Muscle of leg (tissue), 11 donors: ENCODE data around the gene CLEC4M. TPM values are rescaled to one million over a fixed set of nuclear protein-coding genes. Genes with fewer than 3 reads are reported as not detected.

ENCODE experiments used
- DNase-seq: peaks from one replicate; pipeline ENCODE4 v3.0.0; 2013
- H3K27ac ChIP-seq: one replicate; pipeline ENCODE4 v1.5.1; 2013; ENCODE audit warnings: mild to moderate bottlenecking, low read length, control low read depth
- H3K27me3 ChIP-seq: one replicate; pipeline ENCODE4 v1.6.1; 2013; ENCODE audit warnings: low read length; ENCODE audit not compliant: control insufficient read depth, insufficient read depth
- H3K36me3 ChIP-seq: one replicate; pipeline ENCODE4 v1.6.1; 2013; ENCODE audit warnings: low read length; ENCODE audit not compliant: control insufficient read depth, insufficient read depth
- H3K4me1 ChIP-seq: one replicate; pipeline ENCODE4 v1.6.1; 2013; ENCODE audit warnings: low read length; ENCODE audit not compliant: control insufficient read depth, insufficient read depth
- H3K4me3 ChIP-seq: one replicate; pipeline ENCODE4 v1.5.1; 2013; ENCODE audit warnings: low read length, control low read depth
- H3K9me3 ChIP-seq: replicated peaks from 2 replicates; pipeline ENCODE4 v1.6.1; 2013; ENCODE audit warnings: low read depth, low read length; ENCODE audit not compliant: control insufficient read depth
- WGBS: methylation state at CpG from one replicate; pipeline ENCODE4 v1.1.5; 2013; ENCODE audit warnings: missing lambda C conversion rate; ENCODE audit not compliant: insufficient coverage; 5-methylcytosine and 5-hydroxymethylcytosine counted together
- polyA plus RNA-seq, 8 donors: library from polyadenylated mRNA; unstranded; fragments of 120-200 nt; gene quantifications; one replicate each; pipeline versions ENCODE4 v1.2.1 to v1.2.3, GENCODE V29; 2013; ENCODE audit warnings: inconsistent platforms in 1 of 8, low replicate concordance in 1 of 8; ENCODE audit not compliant: insufficient read length in 8 of 8, insufficient read depth in 1 of 8
- total RNA-seq: library from RNA; stranded (reverse); fragments of 120-200 nt; gene quantifications from one replicate; pipeline ENCODE4 v1.2.4, GENCODE V29; 2013

The CLEC4M gene
- total and polyA plus RNA-seq, 9 donors = 0.12 TPM; not detected in 8

DNA sequence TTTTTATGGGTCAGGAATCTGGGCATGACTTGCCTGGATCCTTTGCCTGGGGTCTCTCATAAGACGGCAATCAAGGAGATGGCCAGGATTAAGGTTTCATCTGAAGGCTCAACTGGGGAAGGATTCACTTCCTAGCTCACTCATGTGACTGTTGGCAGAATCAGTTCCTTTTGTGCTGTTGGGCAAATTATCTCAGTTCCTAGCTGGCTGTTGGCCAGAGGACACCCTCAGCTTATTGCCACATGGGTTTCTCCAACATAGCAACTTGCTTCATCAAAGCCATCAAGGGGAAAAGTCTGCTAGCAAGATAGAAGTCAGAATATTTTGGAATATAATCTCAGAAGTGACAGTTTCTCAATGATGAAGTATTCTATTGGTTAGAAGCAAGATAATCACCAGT, 54.8 kb downstream of the CLEC4M start:
- H3K4me3 ChIP-seq = no peak overlapping the region
- no peak for DNase-seq
- H3K4me1 ChIP-seq = no peaks in the 10 kb centered on the region
- H3K27me3 ChIP-seq = peaks cover 4% of the 10 kb centered on the region
- H3K36me3 ChIP-seq = no peaks in the 10 kb centered on the region
- no peak overlapping the region for H3K27ac ChIP-seq
- H3K9me3 ChIP-seq = peaks cover 3% of the 10 kb centered on the region
- WGBS = 80% methylated on average over 1 of the region's 1 CpG

DNA sequence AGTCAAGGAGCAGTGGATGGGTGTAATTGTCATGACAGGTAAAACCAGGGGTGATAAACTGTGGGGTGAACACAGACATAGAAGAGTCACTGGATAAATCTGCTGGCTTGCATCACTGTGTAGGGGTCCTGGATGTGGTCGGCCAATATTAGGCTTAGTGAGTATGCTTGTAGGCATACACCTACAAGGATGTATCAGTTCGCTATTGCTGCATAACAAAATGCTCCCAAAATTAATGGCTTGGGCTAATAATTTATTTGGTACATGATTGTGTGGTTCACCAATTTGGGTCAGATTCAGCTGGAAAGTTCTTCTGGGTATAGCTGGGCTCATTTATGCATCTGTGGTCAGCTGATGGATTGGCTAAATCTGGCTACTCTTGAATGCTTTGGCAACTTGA, 55.8 kb downstream of the CLEC4M start:
- DNase-seq = no peak
- Histone ChIP-seq H3K4me3 (no peak overlapping the region), H3K9me3 (peaks cover 3% of the 10 kb centered on the region), H3K27me3 (peaks cover 4% of the 10 kb centered on the region), H3K36me3 (no peaks in the 10 kb centered on the region), H3K27ac (no peak overlapping the region), H3K4me1 (no peaks in the 10 kb centered on the region)
- no CpG with 5 or more reads among the region's 2 CpGs for WGBS

Other genes with a start within 250 kb of the CLEC4M start
- 25.2 TPM for gene ZNF358, start 247.1 kb upstream of the CLEC4M start, total RNA-seq
- gene ZNF358, start 247.1 kb upstream of the CLEC4M start, polyA plus RNA-seq = 10 to 100 TPM; 41.2 to 69.7 (median 49.1) TPM
- gene MCOLN1, start 240.6 kb upstream of the CLEC4M start, total RNA-seq = 3.9 TPM
- gene MCOLN1, start 240.6 kb upstream of the CLEC4M start, polyA plus RNA-seq = 10 to 100 TPM; 11.2 to 16.7 (median 14.3) TPM
- gene PNPLA6, start 227.5 kb upstream of the CLEC4M start, total RNA-seq = 23.4 TPM
- gene PNPLA6, start 227.5 kb upstream of the CLEC4M start, polyA plus RNA-seq = 10 to 100 TPM; 21.9 to 34.9 (median 28.4) TPM
- gene CAMSAP3, start 167.4 kb upstream of the CLEC4M start, total RNA-seq = 0.04 TPM
- 1 to 10 TPM in 2 of 8 donors, under 1 TPM in 6; 0.07 to 4.0 (median 0.56) TPM for gene CAMSAP3, start 167.4 kb upstream of the CLEC4M start, polyA plus RNA-seq
- 23.1 TPM for gene XAB2, start 133.7 kb upstream of the CLEC4M start, total RNA-seq
- 10 to 100 TPM; 23.0 to 34.6 (median 28.0) TPM for gene XAB2, start 133.7 kb upstream of the CLEC4M start, polyA plus RNA-seq
- 88.4 TPM for gene PET100, start 133.4 kb upstream of the CLEC4M start, total RNA-seq
- 10 to 100 TPM; 63.6 to 80.0 (median 78.4) TPM for gene PET100, start 133.4 kb upstream of the CLEC4M start, polyA plus RNA-seq
- gene PCP2, start 129.5 kb upstream of the CLEC4M start, total RNA-seq = not detected
- gene PCP2, start 129.5 kb upstream of the CLEC4M start, polyA plus RNA-seq = under 1 TPM in 1 of 8 donors, not detected in 7; 0.32 TPM
- gene STXBP2, start 126.1 kb upstream of the CLEC4M start, total RNA-seq = 1.6 TPM
- 10 to 100 TPM in 1 of 8 donors, 1 to 10 TPM in 7; 3.2 to 12.4 (median 6.0) TPM for gene STXBP2, start 126.1 kb upstream of the CLEC4M start, polyA plus RNA-seq
- 2.0 TPM for gene RETN, start 94.2 kb upstream of the CLEC4M start, total RNA-seq
- gene RETN, start 94.2 kb upstream of the CLEC4M start, polyA plus RNA-seq = 1 to 10 TPM; 2.4 to 4.5 (median 2.7) TPM
- gene MCEMP1, start 86.2 kb upstream of the CLEC4M start, total RNA-seq = not detected
- gene MCEMP1, start 86.2 kb upstream of the CLEC4M start, polyA plus RNA-seq = under 1 TPM; 0.11 to 0.49 (median 0.26) TPM
- 88.8 TPM for gene TRAPPC5, start 82.4 kb upstream of the CLEC4M start, total RNA-seq
- 10 to 100 TPM; 29.4 to 48.8 (median 41.1) TPM for gene TRAPPC5, start 82.4 kb upstream of the CLEC4M start, polyA plus RNA-seq
- 0.44 TPM for gene FCER2, start 61.1 kb upstream of the CLEC4M start, total RNA-seq
- gene FCER2, start 61.1 kb upstream of the CLEC4M start, polyA plus RNA-seq = 1 to 10 TPM in 1 of 8 donors, under 1 TPM in 7; 0.16 to 1.0 (median 0.34) TPM
- gene CLEC4G, start 31.1 kb upstream of the CLEC4M start, total RNA-seq = 0.13 TPM
- under 1 TPM in 4 of 8 donors, not detected in 4; 0.08 to 0.16 (median 0.12) TPM for gene CLEC4G, start 31.1 kb upstream of the CLEC4M start, polyA plus RNA-seq
- gene CD209, start 15.7 kb upstream of the CLEC4M start, total RNA-seq = 3.8 TPM
- gene CD209, start 15.7 kb upstream of the CLEC4M start, polyA plus RNA-seq = 1 to 10 TPM; 2.0 to 5.2 (median 2.9) TPM
- 8.7 TPM for gene EVI5L, start 67.0 kb downstream of the CLEC4M start, total RNA-seq
- gene EVI5L, start 67.0 kb downstream of the CLEC4M start, polyA plus RNA-seq = 10 to 100 TPM; 12.1 to 20.0 (median 15.7) TPM
- gene PRR36, start 111.1 kb downstream of the CLEC4M start, total RNA-seq = 0.09 TPM
- gene PRR36, start 111.1 kb downstream of the CLEC4M start, polyA plus RNA-seq = under 1 TPM; 0.20 to 0.96 (median 0.39) TPM
- 0.13 TPM for gene LRRC8E, start 125.3 kb downstream of the CLEC4M start, total RNA-seq
- under 1 TPM in 7 of 8 donors, not detected in 1; 0.18 to 0.82 (median 0.31) TPM for gene LRRC8E, start 125.3 kb downstream of the CLEC4M start, polyA plus RNA-seq
- gene MAP2K7, start 140.6 kb downstream of the CLEC4M start, total RNA-seq = 8.0 TPM
- 10 to 100 TPM; 19.8 to 26.9 (median 23.3) TPM for gene MAP2K7, start 140.6 kb downstream of the CLEC4M start, polyA plus RNA-seq
- gene TGFBR3L, start 151.6 kb downstream of the CLEC4M start, total RNA-seq = 0.31 TPM
- gene TGFBR3L, start 151.6 kb downstream of the CLEC4M start, polyA plus RNA-seq = under 1 TPM in 7 of 8 donors, not detected in 1; 0.09 to 0.73 (median 0.49) TPM
- gene SNAPC2, start 157.1 kb downstream of the CLEC4M start, total RNA-seq = 10.6 TPM
- gene SNAPC2, start 157.1 kb downstream of the CLEC4M start, polyA plus RNA-seq = 10 to 100 TPM; 17.2 to 22.1 (median 20.1) TPM
- 0.58 TPM for gene CTXN1, start 162.9 kb downstream of the CLEC4M start, total RNA-seq
- gene CTXN1, start 162.9 kb downstream of the CLEC4M start, polyA plus RNA-seq = 1 to 10 TPM; 1.7 to 5.3 (median 2.8) TPM
- gene TIMM44, start 180.4 kb downstream of the CLEC4M start, total RNA-seq = 40.5 TPM
- gene TIMM44, start 180.4 kb downstream of the CLEC4M start, polyA plus RNA-seq = 10 to 100 TPM; 44.6 to 66.3 (median 57.4) TPM
- gene ELAVL1, start 242.4 kb downstream of the CLEC4M start, total RNA-seq = 36.7 TPM
- 10 to 100 TPM; 44.9 to 67.4 (median 57.2) TPM for gene ELAVL1, start 242.4 kb downstream of the CLEC4M start, polyA plus RNA-seq